Upper lobe of left lung (tissue), 6 donors: ENCODE measurements around the gene E2F4. TPM values are rescaled to one million over a fixed set of nuclear protein-coding genes. Genes with fewer than 3 reads are reported as not detected.

Source experiments
- ATAC-seq, 2 donors: fragments of 200-7000 bp; cut with Tn5 transposase; one replicate each; pipeline ENCODE4 v1.9.1; 2022; ENCODE audit warnings: mild to moderate bottlenecking in 2 of 2, moderate library complexity in 2 of 2; ENCODE audit not compliant: low FRiP score in 2 of 2
- DNase-seq, 2 donors: peaks; one replicate each; pipeline ENCODE4 v3.0.0-alpha.2; 2019 to 2020
- H3K27ac ChIP-seq, 4 donors: fragments of 200-600 bp; sonication (generic); one replicate each; pipeline ENCODE4 v1.5.1; 2016 to 2019
- H3K27me3 ChIP-seq, 4 donors: fragments of 200-600 bp; sonication (generic); one replicate each; pipeline ENCODE4 v1.5.1; 2017 to 2019
- H3K36me3 ChIP-seq, 4 donors: fragments of 200-600 bp; sonication (generic); one replicate each; pipeline ENCODE4 v1.5.1; 2016 to 2019
- H3K4me1 ChIP-seq, 4 donors: fragments of 200-600 bp; sonication (generic); one replicate each; pipeline ENCODE4 v1.5.1; 2018 to 2019
- H3K4me3 ChIP-seq, 4 donors: fragments of 200-600 bp; sonication (generic); one replicate each; pipeline ENCODE4 v1.5.1; 2017 to 2019; ENCODE audit warnings: mild to moderate bottlenecking in 2 of 4, moderate library complexity in 1 of 4
- H3K9me3 ChIP-seq, 4 donors: fragments of 200-600 bp; sonication (generic); one replicate each; pipeline ENCODE4 v1.5.1; 2018 to 2019
- CTCF ChIP-seq, 6 experiments: fragments of 450-650 bp in 4 of 6; fragments of 200-600 bp in 2 of 6; sonication (generic) in 2 of 6; IDR thresholded peaks; one replicate each; pipeline ENCODE4 v1.5.1; 2016 to 2019; ENCODE audit warnings: antibody characterized with exemption in 6 of 6
- EP300 ChIP-seq, 4 donors: sonication (generic); formaldehyde crosslinking; IDR thresholded peaks; one replicate each; pipeline ENCODE4 v1.5.1; 2017; ENCODE audit warnings: antibody characterized with exemption in 4 of 4, control low read depth in 2 of 4
- POLR2A ChIP-seq, 4 donors: fragments of 450-650 bp; IDR thresholded peaks; one replicate each; pipeline ENCODE4 v1.5.1; 2016 to 2017; ENCODE audit warnings: antibody characterized with exemption in 4 of 4, mild to moderate bottlenecking in 2 of 4
- POLR2AphosphoS5 ChIP-seq, 2 donors: sonication (generic); formaldehyde crosslinking; IDR thresholded peaks; one replicate each; pipeline ENCODE4 v1.5.1; 2017; ENCODE audit warnings: antibody characterized with exemption in 2 of 2
- WGBS, 2 donors: methylation state at CpG; one replicate each; pipeline ENCODE4 v1.1.5; 2017 to 2018; 5-methylcytosine and 5-hydroxymethylcytosine counted together
- total RNA-seq, 6 donors: library from RNA; depleted of rRNA in 4 of 6; stranded (reverse); fragments of >200 nt in 4 of 6; gene quantifications; one replicate each; pipeline versions ENCODE4 v1.1.0 to v1.2.1, GENCODE V29; 2016 to 2021
- donor health status: DM: no; HTN: no; CAD: no; lungs with moderate emphysema.
- donor health status: DM: no; HTN: yes; CAD: no; lungs with severe emphysema.

The E2F4 gene
- total RNA-seq, 6 donors from 2014 or later, result 55.7 to 124 (median 85.4) TPM

GRCh38 chr16:67198238-67198734 is 6.3 kb downstream of the E2F4 start:
- no peaks in the 10 kb centered on the region for H3K9me3 ChIP-seq
- DNase-seq, result peak; percentile 74
- peaks cover 21 to 47% (median 24%) of the 10 kb centered on the region in 4 donors for H3K4me1 ChIP-seq
- peak overlapping the region in 3 of 4 donors; percentile 17 to 78 (median 73) for H3K27ac ChIP-seq
- no peaks in the 10 kb centered on the region for H3K27me3 ChIP-seq
- no peak for TF ChIP-seq POLR2AphosphoS5 (IDR thresholded peaks at IDR 0.05)
- no peak for TF ChIP-seq EP300 (IDR thresholded peaks at IDR 0.05)
- no peak for TF ChIP-seq POLR2A (IDR thresholded peaks at IDR 0.05)
- TF ChIP-seq CTCF (IDR thresholded peaks at IDR 0.05), result peak; percentile 52 to 88 (median 72)
- peak; percentile 49 to 78 for ATAC-seq
- H3K36me3 ChIP-seq, result peaks cover 30 to 96% (median 85%) of the 10 kb centered on the region in 4 donors
- WGBS, 2 donors, result 30 to 46% methylated on average over 9 to 10 of the region's 12 CpGs
- no peak overlapping the region for H3K4me3 ChIP-seq

GRCh38 chr16:67199011-67199807 is 7.3 kb downstream of the E2F4 start, which contains the start of gene ELMO3:
Gene ELMO3, plus strand, starts transcription at chr16:67199131. Its CDS starts 196 bp downstream, at chr16:67199327.
- WGBS, 2 donors, result 73 to 78% methylated on average over 42 to 45 of the region's 61 CpGs
- TF ChIP-seq POLR2A (IDR thresholded peaks at IDR 0.05), result peak in 1 of 4 donors; percentile 63
- peak; percentile 27 to 65 (median 39) for TF ChIP-seq CTCF (IDR thresholded peaks at IDR 0.05)
- TF ChIP-seq POLR2AphosphoS5 (IDR thresholded peaks at IDR 0.05), result peak in 1 of 2 donors; percentile 26
- TF ChIP-seq EP300 (IDR thresholded peaks at IDR 0.05), result no peak
- ATAC-seq (peak; percentile 65 to 80), DNase-seq (peak; percentile 80 to 91)
- H3K9me3 ChIP-seq, result no peaks in the 10 kb centered on the region
- peaks cover 12 to 37% (median 16%) of the 10 kb centered on the region in 4 donors for H3K4me1 ChIP-seq
- H3K27me3 ChIP-seq, result no peaks in the 10 kb centered on the region
- H3K4me3 ChIP-seq, result peak within 1 kb of the TSS; percentile 0 to 54 (median 54)
- peaks cover 35 to 97% (median 90%) of the 10 kb centered on the region in 4 donors for H3K36me3 ChIP-seq
- peak within 1 kb of the TSS; percentile 35 to 78 (median 63) for H3K27ac ChIP-seq

- Histone ChIP-seq H3K4me3 (peak overlapping the region in 3 of 4 donors; percentile 53 to 54 (median 54)), H3K27ac (peak overlapping the region in 1 of 4 donors; percentile 78), H3K27me3 (no peaks in the 10 kb centered on the region), H3K9me3 (no peaks in the 10 kb centered on the region), H3K36me3 (peaks cover 33 to 96% (median 88%) of the 10 kb centered on the region in 4 donors), H3K4me1 (peaks cover 12 to 32% (median 15%) of the 10 kb centered on the region in 4 donors)
- ATAC-seq (peak in 1 of 2 donors; percentile 1), DNase-seq (peak in 1 of 2 donors; percentile 79)
- TF ChIP-seq CTCF (IDR thresholded peaks at IDR 0.05), result no peak
- no peak for TF ChIP-seq POLR2A (IDR thresholded peaks at IDR 0.05)
- no peak for TF ChIP-seq EP300 (IDR thresholded peaks at IDR 0.05)
- no peak for TF ChIP-seq POLR2AphosphoS5 (IDR thresholded peaks at IDR 0.05)
- WGBS, 2 donors, result 68 to 72% methylated on average over 22 of the region's 22 CpGs
These were observed 7.8 kb downstream of the E2F4 start for GRCh38 chr16:67199808-67200198.

- H3K4me1 ChIP-seq, result peaks cover 12 to 32% (median 15%) of the 10 kb centered on the region in 4 donors
- H3K27ac ChIP-seq, result no peak overlapping the region
- ATAC-seq, result no peak
- peak overlapping the region in 1 of 4 donors; percentile 54 for H3K4me3 ChIP-seq
- no peaks in the 10 kb centered on the region for H3K27me3 ChIP-seq
- WGBS, 2 donors, result 94 to 98% methylated on average over 3 to 8 of the region's 8 CpGs
- DNase-seq, result no peak
- TF ChIP-seq POLR2A (IDR thresholded peaks at IDR 0.05), result no peak
- TF ChIP-seq POLR2AphosphoS5 (IDR thresholded peaks at IDR 0.05), result no peak
- no peak for TF ChIP-seq EP300 (IDR thresholded peaks at IDR 0.05)
- TF ChIP-seq CTCF (IDR thresholded peaks at IDR 0.05), result no peak
- H3K36me3 ChIP-seq, result peaks cover 28 to 91% (median 82%) of the 10 kb centered on the region in 4 donors
- H3K9me3 ChIP-seq, result no peaks in the 10 kb centered on the region
These were observed 8.5 kb downstream of the E2F4 start for GRCh38 chr16:67200491-67200890.
